ENCODE measurements around the gene NFATC2.

GRCh38 chr20:51416532-51417249, 125.8 kb downstream of the NFATC2 start:
- TF ChIP-seq CTCF (IDR thresholded peaks at IDR 0.05), result no peak
- TF ChIP-seq POLR2A (IDR thresholded peaks at IDR 0.05), result no peak
